HepG2 (cell line): ENCODE measurements around the gene DCDC2. TPM values are rescaled to one million over a fixed set of nuclear protein-coding genes. Genes with fewer than 3 reads are reported as not detected.

Experiments used
- ATAC-seq: fragments of 200-7000 bp; cut with Tn5 transposase; 3 replicates; pipeline ENCODE4 v1.9.1; 2020; ENCODE audit warnings: mild to moderate bottlenecking, moderate library complexity
- BruUV-seq: library from RNA; stranded (reverse); fragments of 400-500 nt; replicated peaks from 2 replicates; lab custom pipeline; 2021; lab: Mats Ljungman, UMichigan
- CTCF ChIA-PET: fragments of 300-600 bp; formaldehyde crosslinking; extraction: SDS; loops from one replicate; lab custom pipeline; 2021; ENCODE audit warnings: low total read pairs, inconsistent platforms, low intra/inter-chr PET ratio; lab: Yijun Ruan, JAX
- POLR2A ChIA-PET: fragments of 350-600 bp; sonication (Branson Sonifier 250); formaldehyde crosslinking; loops from one replicate; lab custom pipeline; 2020; ENCODE audit warnings: antibody characterized with exemption, inconsistent platforms; lab: Yijun Ruan, JAX
- DNase-seq: peaks from one replicate; pipeline ENCODE4 v3.0.0-alpha.2; 2015; ENCODE audit warnings: low spot score
- FAIRE-seq: peaks from 3 replicates; lab custom pipeline; 2011; peaks lifted over from hg19 to GRCh38; lab: Jason Lieb, UNC
- H2AFZ ChIP-seq: one replicate; pipeline ENCODE4 v1.6.1; 2011; ENCODE audit warnings: low read length, inconsistent platforms
- H3K27ac ChIP-seq: fragments of 300-600 bp; 3 replicates; pipeline ENCODE4 v1.8.0; 2011; ENCODE audit warnings: mixed run types, mild to moderate bottlenecking, mixed read lengths, low read length, inconsistent platforms; ENCODE audit not compliant: insufficient read depth; ENCODE audit errors: extremely low read length
- H3K27me3 ChIP-seq, 2 experiments: fragments of 200-600 bp in 1 of 2; 2 replicates in 1 of 2; 3 replicates in 1 of 2; pipeline versions ENCODE4 v1.6.0 to v1.8.0; 2011; ENCODE audit warnings: low read length in 2 of 2, mild to moderate bottlenecking in 2 of 2, moderate library complexity in 2 of 2, inconsistent platforms in 1 of 2; ENCODE audit not compliant: insufficient read depth in 2 of 2, control insufficient read depth in 1 of 2
- H3K36me3 ChIP-seq, 2 experiments: fragments of 200-600 bp in 1 of 2; replicated peaks in 1 of 2; 2 replicates in 1 of 2; 3 replicates in 1 of 2; pipeline versions ENCODE4 v1.5.1 to v1.8.0; 2011; ENCODE audit warnings: low read length in 2 of 2, inconsistent platforms in 1 of 2; ENCODE audit not compliant: insufficient read depth in 2 of 2, control insufficient read depth in 1 of 2
- H3K4me1 ChIP-seq: 2 replicates; pipeline ENCODE4 v1.5.1; 2012; ENCODE audit warnings: low read length, inconsistent platforms; ENCODE audit not compliant: insufficient read depth
- H3K4me2 ChIP-seq: 2 replicates; pipeline ENCODE4 v1.6.0; 2011; ENCODE audit warnings: low read depth, low read length, inconsistent platforms
- H3K4me3 ChIP-seq, 3 experiments: fragments of 200-600 bp in 1 of 3; sonication (generic), shearing (Covaris generic) in 1 of 3; replicated peaks in 1 of 3; 2 replicates each; pipeline ENCODE4 v1.5.1; 2011 to 2016; ENCODE audit warnings: low read length in 3 of 3, inconsistent platforms in 2 of 3, low read depth in 2 of 3, mild to moderate bottlenecking in 2 of 3, control low read depth in 1 of 3, mixed read lengths in 1 of 3; ENCODE audit not compliant: insufficient read depth in 1 of 3
- H3K79me2 ChIP-seq: one replicate; pipeline ENCODE4 v1.6.1; 2011; ENCODE audit warnings: low read length, inconsistent platforms; ENCODE audit not compliant: insufficient read depth
- H3K9ac ChIP-seq: 2 replicates; pipeline ENCODE4 v1.6.0; 2011; ENCODE audit warnings: mild to moderate bottlenecking, low read depth, low read length, inconsistent platforms; ENCODE audit not compliant: insufficient read depth
- H3K9me3 ChIP-seq: 2 replicates; pipeline ENCODE4 v1.5.1; 2012; ENCODE audit warnings: mild to moderate bottlenecking, low read length
- H4K20me1 ChIP-seq: 2 replicates; pipeline ENCODE4 v1.6.0; 2011; ENCODE audit warnings: inconsistent platforms, mild to moderate bottlenecking, low read length, moderate library complexity; ENCODE audit not compliant: insufficient read depth
- ASH2L ChIP-seq: fragments of 300-600, 200-600 bp; sonication (generic); IDR thresholded peaks from 2 replicates; pipeline ENCODE4 v1.7.0; 2017; ENCODE audit warnings: low read depth, mild to moderate bottlenecking, moderate library complexity, mixed read lengths, low read length; ENCODE audit not compliant: insufficient read length
- RELA ChIP-seq: sonication (generic); formaldehyde crosslinking; IDR thresholded peaks from 2 replicates; pipeline ENCODE4 v1.4.0; 2020; ENCODE audit warnings: missing genetic modification reagents
- ZEB1 ChIP-seq: IDR thresholded peaks from 2 replicates; pipeline ENCODE4 v1.6.1; 2012; ENCODE audit warnings: mild to moderate bottlenecking, low read depth, inconsistent platforms; ENCODE audit not compliant: insufficient replicate concordance
- ZMYM2 ChIP-seq: sonication (generic); formaldehyde crosslinking; IDR thresholded peaks from 2 replicates; pipeline ENCODE4 v1.8.0; 2022; ENCODE audit warnings: mild to moderate bottlenecking, missing genetic modification reagents
- ZMYM3 ChIP-seq: sonication (generic); formaldehyde crosslinking; IDR thresholded peaks from 2 replicates; pipeline ENCODE4 v1.5.1; 2020; ENCODE audit warnings: mild to moderate bottlenecking, missing genetic modification reagents
- ZNF770 ChIP-seq: sonication (generic); formaldehyde crosslinking; IDR thresholded peaks from 2 replicates; pipeline ENCODE4 v1.5.0; 2020; ENCODE audit warnings: mild to moderate bottlenecking, missing genetic modification reagents
- ZNF841 ChIP-seq: sonication (generic); formaldehyde crosslinking; IDR thresholded peaks from 2 replicates; pipeline ENCODE4 v1.8.1; 2023; ENCODE audit warnings: missing genetic modification reagents, borderline replicate concordance
- WGBS: methylation state at CpG from one replicate; pipeline ENCODE4 v1.1.6; 2017; ENCODE audit warnings: low lambda C conversion rate; 5-methylcytosine and 5-hydroxymethylcytosine counted together
- in situ Hi-C: cut with HindIII; loops from 2 replicates; pipeline ENCODE4 v1.10.0; 2017; ENCODE audit warnings: low pct_unique_long_range_greater_than_20kb; ENCODE audit not compliant: extremely low pct_ligation_motif_present
- intact Hi-C: fragments of 100-400 bp; cut with micrococcal nuclease; formaldehyde crosslinking; loops from one replicate; pipeline ENCODE4 v1.10.0; 2022; ENCODE audit not compliant: unreplicated experiment
- polyA plus RNA-seq, 8 experiments: library from polyadenylated mRNA; depleted of rRNA in 3 of 8; stranded (reverse) in 7 of 8; unstranded in 1 of 8; fragments of >200 nt; fragmentation: Illumina TruSeq in 4 of 8; extraction: Trizol in 4 of 8; gene quantifications; 2 replicates each; pipeline versions ENCODE4 v1.2.1 to v1.2.3, GENCODE V29; 2011 to 2016; ENCODE audit warnings: low read depth in 4 of 8, missing spikeins in 1 of 8, mixed read lengths in 1 of 8; ENCODE audit not compliant: insufficient read depth in 1 of 8
- total RNA-seq, 5 experiments: library from RNA; depleted of rRNA; stranded (reverse); fragments of >200 nt; fragmentation: Illumina TruSeq; extraction: Trizol; gene quantifications; 2 replicates each; pipeline ENCODE4 v1.2.3, GENCODE V29; 2016; ENCODE audit warnings: low read depth in 1 of 5
- TF ChIP-seq, protein P1 (sequence below): sonication (generic); formaldehyde crosslinking; IDR thresholded peaks from 2 replicates; pipeline ENCODE4 v1.5.1; 2020; ENCODE audit warnings: mild to moderate bottlenecking, missing genetic modification reagents

Gene DCDC2
- total and polyA plus RNA-seq, 2 of the 13 experiments (the other 11 are each of a cell fraction or from before 2014, with no cell fraction given), result 9.0 to 36.2 TPM

- no peak for FAIRE-seq
- H3K27me3 ChIP-seq, result no peaks in the 10 kb centered on the region
- TF ChIP-seq RELA (no peak), ZNF770 (CRISPR knock-in tag) (peak; percentile 95), ZMYM3 (CRISPR knock-in tag) (peak; percentile 66; the same call in 1 of the 2 replicates), ZNF841 (no peak), ZEB1 (no peak), ASH2L (peak; percentile 1), ZMYM2 (CRISPR knock-in tag) (0 out of 2 replicates have a peak, but pooled peaks have one; percentile 50)
- TF ChIP-seq, protein P1, sequence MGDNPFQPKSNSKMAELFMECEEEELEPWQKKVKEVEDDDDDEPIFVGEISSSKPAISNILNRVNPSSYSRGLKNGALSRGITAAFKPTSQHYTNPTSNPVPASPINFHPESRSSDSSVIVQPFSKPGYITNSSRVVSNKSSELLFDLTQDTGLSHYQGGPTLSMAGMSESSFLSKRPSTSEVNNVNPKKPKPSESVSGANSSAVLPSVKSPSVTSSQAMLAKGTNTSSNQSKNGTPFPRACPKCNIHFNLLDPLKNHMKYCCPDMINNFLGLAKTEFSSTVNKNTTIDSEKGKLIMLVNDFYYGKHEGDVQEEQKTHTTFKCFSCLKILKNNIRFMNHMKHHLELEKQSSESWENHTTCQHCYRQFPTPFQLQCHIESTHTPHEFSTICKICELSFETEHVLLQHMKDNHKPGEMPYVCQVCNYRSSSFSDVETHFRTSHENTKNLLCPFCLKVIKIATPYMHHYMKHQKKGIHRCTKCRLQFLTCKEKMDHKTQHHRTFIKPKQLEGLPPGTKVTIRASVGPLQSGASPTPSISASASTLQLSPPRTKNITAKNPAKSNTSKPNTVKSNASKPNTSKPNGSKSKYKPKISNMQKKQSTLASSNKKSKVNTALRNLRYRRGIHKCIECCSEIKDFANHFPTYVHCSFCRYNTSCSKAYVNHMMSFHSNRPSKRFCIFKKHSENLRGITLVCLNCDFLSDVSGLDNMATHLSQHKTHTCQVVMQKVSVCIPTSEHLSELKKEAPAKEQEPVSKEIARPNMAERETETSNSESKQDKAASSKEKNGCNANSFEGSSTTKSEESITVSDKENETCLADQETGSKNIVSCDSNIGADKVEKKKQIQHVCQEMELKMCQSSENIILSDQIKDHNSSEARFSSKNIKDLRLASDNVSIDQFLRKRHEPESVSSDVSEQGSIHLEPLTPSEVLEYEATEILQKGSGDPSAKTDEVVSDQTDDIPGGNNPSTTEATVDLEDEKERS (CRISPR knock-in tag), result 0 out of 2 replicates have a peak, but pooled peaks have one; percentile 21
- no peak overlapping the region for H2AFZ ChIP-seq
- H4K20me1 ChIP-seq, result no peaks in the 10 kb centered on the region
- H3K4me1 ChIP-seq, result peaks cover 84% of the 10 kb centered on the region
- CTCF ChIA-PET, result interaction anchor here (0.6 kb wide), 1 partner anchor 474 kb away, joined by 3 read pairs; no protein-coding TSS in a partner anchor
- no peaks in the 10 kb centered on the region; a peak in 1 of 5 replicates for H3K36me3 ChIP-seq
- H3K27ac ChIP-seq, result peak overlapping the region; percentile 86
- DNase-seq, result no peak
- POLR2A ChIA-PET, result interaction anchor here (0.6 to 1.3 kb wide), 2 partner anchors 10 to 36 kb away, joined by 3 to 5 read pairs; no protein-coding TSS in a partner anchor
- peak overlapping the region; percentile 63 for H3K4me2 ChIP-seq
- H3K4me3 ChIP-seq, result no peak overlapping the region
- peaks cover 83% of the 10 kb centered on the region for H3K79me2 ChIP-seq
- intact Hi-C loops (loop anchor here (5.0 kb wide), 1 partner anchor 41 kb away; no protein-coding TSS in a partner anchor), in situ Hi-C loops (no loop called here)
- peak overlapping the region; percentile 69 for H3K9ac ChIP-seq
- no peak for ATAC-seq
- BruUV-seq, result no TSS peak
- whole genome bisulfite sequencing, result 96% methylated on average over 3 of the region's 3 CpGs
- no peaks in the 10 kb centered on the region for H3K9me3 ChIP-seq
Measured at GRCh38 chr6:24322924-24323323, 34.9 kb downstream of the DCDC2 start.
